ENCODE results near the gene SLC22A23. TPM values are rescaled to one million over a fixed set of nuclear protein-coding genes. Genes with fewer than 3 reads are reported as not detected.

Gene SLC22A23
- total RNA-seq, 1 donor from 2014 or later: 0.95 TPM

DNA sequence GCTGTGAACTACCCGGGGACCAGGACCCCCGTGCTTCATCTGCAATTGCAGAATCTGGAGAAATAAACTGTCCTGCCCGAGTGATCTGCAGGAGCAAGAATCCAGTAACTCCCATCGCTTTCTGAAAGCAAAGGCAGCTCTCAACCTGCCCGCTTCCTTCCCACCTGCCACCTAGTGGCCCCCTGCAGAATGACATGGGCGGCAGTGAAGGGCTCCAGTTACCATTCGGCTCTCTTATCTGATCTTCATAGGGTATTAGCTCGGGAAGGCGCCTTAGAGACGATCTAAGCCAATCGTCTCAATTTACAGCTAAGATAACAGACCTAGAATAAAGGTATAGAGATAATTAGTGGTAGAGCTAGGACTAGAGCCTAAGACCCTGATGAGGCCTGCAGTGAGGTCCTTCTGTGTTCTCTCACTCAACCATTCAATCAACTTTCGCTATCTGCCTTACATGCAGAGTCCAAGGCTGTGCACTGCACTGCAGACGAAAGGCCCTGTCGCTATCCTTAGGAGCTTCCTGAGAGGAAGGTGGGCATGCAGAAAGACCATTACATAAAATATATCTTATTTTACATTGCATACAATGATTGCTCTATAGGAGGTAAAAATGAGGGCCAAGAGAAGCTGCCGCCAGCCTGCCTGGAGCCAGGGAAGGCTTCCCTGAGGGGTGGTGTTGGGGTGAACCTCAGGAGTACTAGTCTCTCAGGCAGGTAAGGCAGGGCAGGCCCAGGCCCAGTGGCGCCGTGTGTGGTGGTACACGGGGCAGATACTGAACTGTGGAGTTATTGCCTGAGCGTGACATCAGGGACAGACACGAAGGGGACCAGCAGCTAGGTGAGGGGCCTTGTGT is 205.2 kb downstream of the SLC22A23 start:
- intact Hi-C loops (cut with micrococcal nuclease): loop anchor here (1.0 kb wide), 6 partner anchors 20 to 252 kb away; partner anchors contain the start of genes NQO2 and TUBB2A
- CTCF ChIA-PET: interaction anchor here (0.6 to 3.6 kb wide), 25 partner anchors 8 to 513 kb away, joined by 3 to 22 read pairs (median 4); partner anchors contain the start of genes NQO2 and TUBB2A
- Mint-ChIP-seq H3K9me3 (peaks cover 5% of the 10 kb centered on the region), H3K36me3 (ENCODE audit: low read depth) (no peaks in the 10 kb centered on the region), H3K4me3 (peak overlapping the region; percentile 64), H3K27me3 (peaks cover 30% of the 10 kb centered on the region), H3K27ac (peak overlapping the region; percentile 21), H3K4me1 (peaks cover 6% of the 10 kb centered on the region)
- peak; percentile 100 for ATAC-seq (ENCODE audit: low read depth)
- POLR2A ChIA-PET: interaction anchor here (1.1 to 1.7 kb wide), 2 partner anchors 120 to 184 kb away, joined by 3 to 6 read pairs; partner anchors contain the start of gene RIPK1
- DNase-seq: peak; percentile 68
- TF ChIP-seq, protein P1, sequence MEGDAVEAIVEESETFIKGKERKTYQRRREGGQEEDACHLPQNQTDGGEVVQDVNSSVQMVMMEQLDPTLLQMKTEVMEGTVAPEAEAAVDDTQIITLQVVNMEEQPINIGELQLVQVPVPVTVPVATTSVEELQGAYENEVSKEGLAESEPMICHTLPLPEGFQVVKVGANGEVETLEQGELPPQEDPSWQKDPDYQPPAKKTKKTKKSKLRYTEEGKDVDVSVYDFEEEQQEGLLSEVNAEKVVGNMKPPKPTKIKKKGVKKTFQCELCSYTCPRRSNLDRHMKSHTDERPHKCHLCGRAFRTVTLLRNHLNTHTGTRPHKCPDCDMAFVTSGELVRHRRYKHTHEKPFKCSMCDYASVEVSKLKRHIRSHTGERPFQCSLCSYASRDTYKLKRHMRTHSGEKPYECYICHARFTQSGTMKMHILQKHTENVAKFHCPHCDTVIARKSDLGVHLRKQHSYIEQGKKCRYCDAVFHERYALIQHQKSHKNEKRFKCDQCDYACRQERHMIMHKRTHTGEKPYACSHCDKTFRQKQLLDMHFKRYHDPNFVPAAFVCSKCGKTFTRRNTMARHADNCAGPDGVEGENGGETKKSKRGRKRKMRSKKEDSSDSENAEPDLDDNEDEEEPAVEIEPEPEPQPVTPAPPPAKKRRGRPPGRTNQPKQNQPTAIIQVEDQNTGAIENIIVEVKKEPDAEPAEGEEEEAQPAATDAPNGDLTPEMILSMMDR (IDR thresholded peaks at IDR 0.05): peak; percentile 91

DNA sequence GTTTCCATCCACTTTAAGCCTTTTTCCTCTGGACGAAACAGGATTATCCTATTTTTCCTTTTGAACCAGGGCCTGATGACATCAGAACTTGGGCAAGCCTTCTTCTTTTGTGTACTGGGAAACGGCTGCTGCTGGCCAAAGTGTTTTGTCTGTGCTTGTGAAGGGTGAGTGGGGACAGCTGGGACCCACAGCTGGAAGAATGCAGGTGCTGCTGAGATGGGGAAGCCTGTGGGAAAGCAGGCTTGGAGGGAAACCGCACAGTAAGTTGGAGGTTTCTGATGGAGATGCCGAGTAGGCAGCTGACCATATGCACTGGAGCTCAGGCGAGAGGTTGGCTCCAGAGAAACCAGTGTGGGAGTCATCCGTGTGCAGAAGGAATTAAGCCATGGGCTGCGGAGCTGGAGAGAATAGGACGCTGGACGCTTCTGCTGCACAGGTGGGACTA is 206.6 kb downstream of the SLC22A23 start:
- POLR2A ChIA-PET: no interaction called here
- Mint-ChIP-seq H3K36me3 (ENCODE audit: low read depth) (no peaks in the 10 kb centered on the region), H3K4me1 (peaks cover 6% of the 10 kb centered on the region), H3K27me3 (peaks cover 37% of the 10 kb centered on the region), H3K27ac (no peak overlapping the region), H3K9me3 (peaks cover 5% of the 10 kb centered on the region), H3K4me3 (no peak overlapping the region)
- TF ChIP-seq, protein P1 (IDR thresholded peaks at IDR 0.05): no peak
- no peak for DNase-seq
- CTCF ChIA-PET: interaction anchor here (0.7 to 3.6 kb wide), 8 partner anchors 11 to 260 kb away, joined by 3 to 22 read pairs (median 4); no protein-coding TSS in a partner anchor
- ATAC-seq (ENCODE audit: low read depth): no peak
- intact Hi-C loops (cut with micrococcal nuclease): no loop called here

DNA sequence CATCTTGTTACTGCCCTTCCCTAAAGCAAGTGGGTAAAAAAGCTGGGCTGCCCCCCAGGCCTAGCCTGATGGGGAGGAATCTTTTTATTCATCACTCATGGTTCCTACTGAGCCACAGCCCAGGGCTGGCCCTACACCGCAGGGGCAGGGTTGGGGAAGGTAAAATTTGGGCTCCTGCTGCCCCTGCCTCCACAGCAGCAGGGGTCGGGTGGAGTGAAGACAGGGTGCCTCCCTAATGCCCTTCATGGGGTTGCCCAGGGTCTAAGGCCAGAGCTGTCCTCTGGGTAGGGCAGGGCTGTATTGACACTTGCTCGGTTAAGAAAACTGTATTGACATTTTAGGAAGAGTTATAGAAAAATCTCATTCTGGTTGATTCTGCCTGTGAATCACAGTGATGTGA is 207.0 kb downstream of the SLC22A23 start:
- ATAC-seq (ENCODE audit: low read depth) (no peak), DNase-seq (no peak)
- Mint-ChIP-seq H3K9me3 (peaks cover 5% of the 10 kb centered on the region), H3K27ac (no peak overlapping the region), H3K36me3 (ENCODE audit: low read depth) (no peaks in the 10 kb centered on the region), H3K4me1 (peaks cover 6% of the 10 kb centered on the region), H3K27me3 (peaks cover 40% of the 10 kb centered on the region), H3K4me3 (no peak overlapping the region)
- intact Hi-C loops (cut with micrococcal nuclease): no loop called here
- ChIA-PET CTCF (interaction anchor here (0.7 to 3.6 kb wide), 8 partner anchors 11 to 181 kb away, joined by 3 to 22 read pairs (median 4); partner anchors contain the start of gene RIPK1), POLR2A (interaction anchor here (0.6 kb wide), 1 partner anchor 583 kb away, joined by 3 read pairs; no protein-coding TSS in a partner anchor)
- TF ChIP-seq, protein P1 (IDR thresholded peaks at IDR 0.05): no peak

DNA sequence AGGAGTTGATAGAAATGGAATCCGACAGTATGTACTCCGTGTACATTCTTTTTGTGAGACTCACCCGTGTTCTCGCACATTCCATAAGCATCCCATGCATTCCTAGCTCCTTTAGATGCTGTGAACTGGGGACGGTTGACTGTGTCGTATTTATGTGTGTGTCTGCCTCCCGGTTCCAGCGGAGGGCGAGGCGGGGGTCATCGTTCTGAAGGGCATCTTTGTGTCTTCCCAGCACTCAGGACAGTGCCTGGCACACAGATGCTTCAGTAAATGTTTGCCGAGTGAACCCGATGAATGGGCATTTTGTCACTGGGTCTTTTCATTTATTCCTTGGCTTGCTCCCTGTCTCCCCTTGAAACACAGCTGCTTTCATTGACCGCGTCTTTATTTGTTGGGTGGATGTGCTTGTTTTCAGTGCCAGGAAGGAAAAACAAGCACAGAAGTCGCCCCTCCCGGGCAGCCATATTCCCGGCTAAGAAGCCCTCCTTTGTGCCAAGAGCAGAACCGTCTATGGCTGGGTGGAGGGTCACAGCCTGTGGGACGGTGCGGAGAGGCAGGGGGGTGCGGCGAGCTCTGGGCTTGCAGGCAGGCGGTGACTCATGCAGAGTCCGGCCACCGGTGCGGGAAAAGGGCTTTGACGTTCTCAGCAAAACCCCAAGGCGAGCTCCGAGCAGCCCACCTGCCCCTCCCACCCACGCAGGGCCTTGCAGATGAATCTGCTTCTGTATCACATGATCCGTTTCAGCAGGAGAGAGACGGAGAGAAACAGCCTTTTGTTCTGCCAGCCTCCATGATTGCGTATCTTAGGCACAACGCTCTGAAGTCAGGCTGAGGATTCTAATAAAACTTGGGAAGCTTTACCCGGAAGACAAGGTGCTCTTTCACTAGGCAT is 209.3 kb downstream of the SLC22A23 start:
- no peak for ATAC-seq (ENCODE audit: low read depth)
- peaks cover 52% of the 10 kb centered on the region for H3K27me3 Mint-ChIP-seq
- CTCF ChIA-PET: interaction anchor here (1.0 to 1.2 kb wide), 2 partner anchors 12 to 488 kb away, joined by 3 read pairs; no protein-coding TSS in a partner anchor

More for the DNA sequence above, 209.3 kb downstream of the SLC22A23 start:
- no peak for DNase-seq
- intact Hi-C loops (cut with micrococcal nuclease): no loop called here
- no peaks in the 10 kb centered on the region for H3K9me3 Mint-ChIP-seq
- POLR2A ChIA-PET: interaction anchor here (0.5 kb wide), 1 partner anchor 888 kb away, joined by 3 read pairs; the partner anchor contains the start of gene ECI2
- H3K4me1 Mint-ChIP-seq: peaks cover 6% of the 10 kb centered on the region
- TF ChIP-seq, protein P1 (IDR thresholded peaks at IDR 0.05): no peak
- no peak overlapping the region for H3K4me3 Mint-ChIP-seq
- H3K27ac Mint-ChIP-seq: no peak overlapping the region
- no peaks in the 10 kb centered on the region for H3K36me3 Mint-ChIP-seq (ENCODE audit: low read depth)

Data from activated B cell treated with CpG ODN at 0.5 μM for 24 hours (primary cell).